Esophagus muscularis mucosa (tissue), 4 donors: Measurements from ENCODE around the gene PTPRN2. TPM values are rescaled to one million over a fixed set of nuclear protein-coding genes. Genes with fewer than 3 reads are reported as not detected.

Experiments used
- DNase-seq: peaks from one replicate; pipeline ENCODE4 v3.0.0-alpha.2; 2017; ENCODE audit errors: extremely low spot score
- H3K27ac ChIP-seq, 4 donors: fragments of 200-600 bp; sonication (generic); replicated peaks in 1 of 4; 1 replicate in 3 of 4; 2 replicates in 1 of 4; pipeline ENCODE4 v1.5.1; 2016 to 2019; ENCODE audit warnings: mild to moderate bottlenecking in 1 of 4
- H3K27me3 ChIP-seq, 4 donors: fragments of 200-600 bp; sonication (generic); one replicate each; pipeline versions ENCODE4 v1.5.1 to v1.6.0; 2016 to 2019
- H3K36me3 ChIP-seq, 4 donors: fragments of 200-600 bp; sonication (generic); one replicate each; pipeline ENCODE4 v1.5.1; 2016 to 2019
- H3K4me1 ChIP-seq, 4 donors: fragments of 200-600 bp; sonication (generic); one replicate each; pipeline ENCODE4 v1.5.1; 2016 to 2019
- H3K4me3 ChIP-seq, 4 donors: fragments of 200-600 bp; sonication (generic); 1 replicate in 2 of 4; 2 replicates in 2 of 4; pipeline ENCODE4 v1.5.1; 2016 to 2019; ENCODE audit warnings: mild to moderate bottlenecking in 4 of 4, moderate library complexity in 1 of 4
- H3K9me3 ChIP-seq, 4 donors: fragments of 200-600 bp; sonication (generic); 1 replicate in 3 of 4; 2 replicates in 1 of 4; pipeline ENCODE4 v1.5.1; 2016 to 2019
- CTCF ChIP-seq, 3 experiments: fragments of 200-600 bp in 2 of 3; fragments of 450-650 bp in 1 of 3; sonication (generic) in 2 of 3; IDR thresholded peaks; one replicate each; pipeline ENCODE4 v1.5.1; 2017 to 2019; ENCODE audit warnings: antibody characterized with exemption in 3 of 3, mild to moderate bottlenecking in 2 of 3, moderate library complexity in 1 of 3
- EP300 ChIP-seq: sonication (generic); formaldehyde crosslinking; IDR thresholded peaks from one replicate; pipeline ENCODE4 v1.6.1; 2017; ENCODE audit warnings: antibody characterized with exemption
- POLR2A ChIP-seq: fragments of 450-650 bp; IDR thresholded peaks from one replicate; pipeline ENCODE4 v1.6.1; 2017; ENCODE audit warnings: antibody characterized with exemption, moderate library complexity, mild to moderate bottlenecking, low read depth
- POLR2AphosphoS5 ChIP-seq, 2 donors: sonication (generic); formaldehyde crosslinking; IDR thresholded peaks; one replicate each; pipeline ENCODE4 v1.6.1; 2017; ENCODE audit warnings: antibody characterized with exemption in 2 of 2
- WGBS: methylation state at CpG from one replicate; pipeline ENCODE4 v1.1.5; 2018; 5-methylcytosine and 5-hydroxymethylcytosine counted together
- intact Hi-C: fragments of 100-400 bp; cut with DNase I; formaldehyde crosslinking; loops from one replicate; pipeline ENCODE4 v1.15.1; 2023
- total RNA-seq, 4 donors: library from RNA; depleted of rRNA; stranded (reverse); fragments of >200 nt; gene quantifications; one replicate each; pipeline versions ENCODE4 v1.1.0 to v1.2.1, GENCODE V29; 2016

PTPRN2 gene
- total RNA-seq, 4 donors from 2014 or later, result 2.1 to 3.1 (median 3.1) TPM

GRCh38 chr7:157561816-157562410, 1025.7 kb downstream of the PTPRN2 start:
- WGBS, result 91% methylated on average over 12 of the region's 13 CpGs
- intact Hi-C loops, result no loop called here

GRCh38 chr7:157561523-157561785, 1026.2 kb downstream of the PTPRN2 start:
- Histone ChIP-seq H3K4me1 (no peaks in the 10 kb centered on the region), H3K9me3 (no peaks in the 10 kb centered on the region), H3K27me3 (no peaks in the 10 kb centered on the region), H3K4me3 (no peak overlapping the region), H3K27ac (no peak overlapping the region), H3K36me3 (peaks cover 0 to 5% (median 0%) of the 10 kb centered on the region in 4 donors)
- intact Hi-C loops, result no loop called here
- WGBS, result 75% methylated on average over 3 of the region's 3 CpGs
- TF ChIP-seq CTCF (IDR thresholded peaks at IDR 0.05) (no peak), EP300 (no peak), POLR2AphosphoS5 (IDR thresholded peaks at IDR 0.05) (no peak), POLR2A (no peak)
- no peak for DNase-seq

More at GRCh38 chr7:157561816-157562410, 1025.7 kb downstream of the PTPRN2 start:
- no peak for DNase-seq
- no peak for TF ChIP-seq EP300
- no peak for TF ChIP-seq POLR2AphosphoS5 (IDR thresholded peaks at IDR 0.05)
- no peak for TF ChIP-seq POLR2A
- Histone ChIP-seq H3K4me3 (no peak overlapping the region), H3K27me3 (no peaks in the 10 kb centered on the region), H3K9me3 (no peaks in the 10 kb centered on the region), H3K27ac (no peak overlapping the region), H3K4me1 (no peaks in the 10 kb centered on the region), H3K36me3 (peaks cover 0 to 5% (median 0%) of the 10 kb centered on the region in 4 donors)

- H3K4me3 ChIP-seq, result no peak overlapping the region
- peaks cover 0 to 5% (median 0%) of the 10 kb centered on the region in 4 donors for H3K36me3 ChIP-seq
- WGBS, result 90% methylated on average over 29 of the region's 29 CpGs
- no peaks in the 10 kb centered on the region for H3K9me3 ChIP-seq
- no peak for DNase-seq
- H3K4me1 ChIP-seq, result no peaks in the 10 kb centered on the region
- intact Hi-C loops, result no loop called here
- H3K27ac ChIP-seq, result no peak overlapping the region
- H3K27me3 ChIP-seq, result no peaks in the 10 kb centered on the region
- TF ChIP-seq POLR2A, result no peak
- no peak for TF ChIP-seq EP300
- no peak for TF ChIP-seq POLR2AphosphoS5 (IDR thresholded peaks at IDR 0.05)
- no peak for TF ChIP-seq CTCF (IDR thresholded peaks at IDR 0.05)
Observed at GRCh38 chr7:157560710-157561522, 1026.7 kb downstream of the PTPRN2 start.

GRCh38 chr7:157560258-157560654, 1027.4 kb downstream of the PTPRN2 start:
- TF ChIP-seq POLR2AphosphoS5 (IDR thresholded peaks at IDR 0.05) (no peak), POLR2A (no peak)
- no peaks in the 10 kb centered on the region for H3K27me3 ChIP-seq
- no peak overlapping the region for H3K4me3 ChIP-seq
- H3K36me3 ChIP-seq, result peaks cover 0 to 5% (median 0%) of the 10 kb centered on the region in 4 donors
- no peaks in the 10 kb centered on the region for H3K4me1 ChIP-seq
- 91% methylated on average over 7 of the region's 20 CpGs for WGBS
- no peaks in the 10 kb centered on the region for H3K9me3 ChIP-seq
- intact Hi-C loops, result no loop called here
- no peak overlapping the region for H3K27ac ChIP-seq
- DNase-seq, result no peak

GRCh38 chr7:157559596-157560257, 1027.9 kb downstream of the PTPRN2 start:
- H3K27ac ChIP-seq, result no peak overlapping the region
- no peaks in the 10 kb centered on the region for H3K4me1 ChIP-seq
- WGBS, result 89% methylated on average over 10 of the region's 20 CpGs
- no peak overlapping the region for H3K4me3 ChIP-seq
- no peak for DNase-seq
- no peaks in the 10 kb centered on the region for H3K27me3 ChIP-seq
- no peaks in the 10 kb centered on the region for H3K9me3 ChIP-seq
- TF ChIP-seq EP300 (no peak), POLR2AphosphoS5 (IDR thresholded peaks at IDR 0.05) (no peak), POLR2A (no peak), CTCF (IDR thresholded peaks at IDR 0.05) (no peak)
- intact Hi-C loops, result no loop called here
- H3K36me3 ChIP-seq, result peaks cover 0 to 5% (median 0%) of the 10 kb centered on the region in 4 donors
